ENCODE measurements around the gene RAB8B. TPM values are rescaled to one million over a fixed set of nuclear protein-coding genes. Genes with fewer than 3 reads are reported as not detected.

RAB8B gene
- total RNA-seq, 1 experiment from 2014 or later = 33.8 TPM

GRCh38 chr15:63157118-63157843 lies 32.1 kb upstream of the RAB8B start, which contains the start of gene RPS27L:
RPS27L (minus strand) TSS chr15:63157477; CDS start chr15:63157405, 72 bp downstream.
- no peak within 1 kb of the TSS for H2AFZ ChIP-seq (ENCODE audit: low read length)
- no peak within 1 kb of the TSS for H3K56ac ChIP-seq (ENCODE audit: insufficient read length, low read depth, low read length)
- H3K9me3 ChIP-seq (ENCODE audit: control insufficient read depth, low read depth, low read length) = no peaks in the 10 kb centered on the region
- no peaks in the 10 kb centered on the region for H3K27me3 Mint-ChIP-seq (ENCODE audit: low read depth)
- H3K27ac Mint-ChIP-seq = peak within 1 kb of the TSS; percentile 89 to 98 (median 96)
- no peak within 1 kb of the TSS for H2BK15ac ChIP-seq (ENCODE audit: low read depth, low read length)
- H3K9me3 Mint-ChIP-seq = no peaks in the 10 kb centered on the region
- no peak within 1 kb of the TSS for H2BK5ac ChIP-seq (ENCODE audit: insufficient read length, low read length)
- no peaks in the 10 kb centered on the region for H3K79me1 ChIP-seq (ENCODE audit: insufficient read depth, low read depth, low read length, poor library complexity, severe bottlenecking)
- H2BK120ac ChIP-seq (ENCODE audit: low read depth, low read length, poor library complexity, severe bottlenecking) = no peak within 1 kb of the TSS
- H4K91ac ChIP-seq (ENCODE audit: insufficient read length, low read depth, low read length) = no peak within 1 kb of the TSS
- H3T11ph ChIP-seq (ENCODE audit: low read length) = no peak within 1 kb of the TSS
- H3K4me1 Mint-ChIP-seq = peaks cover 8 to 12% of the 10 kb centered on the region in 2 experiments
- no peak within 1 kb of the TSS for H2BK20ac ChIP-seq (ENCODE audit: low read depth, low read length, poor library complexity, severe bottlenecking)
- peak within 1 kb of the TSS; percentile 95 for H3K4me2 ChIP-seq (ENCODE audit: insufficient read depth, insufficient read length, low read length)
- no peaks in the 10 kb centered on the region for H3K27me3 ChIP-seq (ENCODE audit: insufficient read depth, low read length)
- peak within 1 kb of the TSS; percentile 72 for H3K9ac ChIP-seq (ENCODE audit: extremely low read depth, insufficient read length, low read length)
- H2BK12ac ChIP-seq (ENCODE audit: insufficient read length, low read depth, low read length) = no peak within 1 kb of the TSS
- H3K14ac ChIP-seq (ENCODE audit: insufficient read depth, low read length) = peak within 1 kb of the TSS; percentile 96
- peak; percentile 95 for DNase-seq
- no peak for TF ChIP-seq CTCF (conservative IDR thresholded peaks at IDR 0.05)
- no peak within 1 kb of the TSS for H3K23ac ChIP-seq (ENCODE audit: insufficient read length, low read depth, low read length)
- no peak within 1 kb of the TSS for H3K4ac ChIP-seq (ENCODE audit: low read depth, low read length)
- no peaks in the 10 kb centered on the region for H3K4me1 ChIP-seq (ENCODE audit: insufficient read depth, low read length)
- H3K18ac ChIP-seq (ENCODE audit: insufficient read length, low read depth, low read length) = peak within 1 kb of the TSS; percentile 92
- H3K79me2 ChIP-seq (ENCODE audit: insufficient read depth, low read length) = no peaks in the 10 kb centered on the region
- H3K36me3 Mint-ChIP-seq (ENCODE audit: insufficient read depth in 1 of 3, low read depth in 3 of 3) = peaks cover 0 to 21% (median 21%) of the 10 kb centered on the region in 3 experiments; a peak in 5 of 7 replicates
- H3K27ac ChIP-seq (ENCODE audit: insufficient read length, low read depth, low read length) = peak within 1 kb of the TSS; percentile 26
- peaks cover 5% of the 10 kb centered on the region for H3K23me2 ChIP-seq (ENCODE audit: insufficient read length, low read depth, low read length, poor library complexity, severe bottlenecking)
- peak within 1 kb of the TSS; percentile 96 to 98 for H3K4me3 Mint-ChIP-seq
- no peak within 1 kb of the TSS for H2AK5ac ChIP-seq (ENCODE audit: insufficient read length, low read length)
- no peak within 1 kb of the TSS for H4K5ac ChIP-seq (ENCODE audit: insufficient read length, low read depth, low read length)
- no peak within 1 kb of the TSS for H4K8ac ChIP-seq (replicated peaks; ENCODE audit: insufficient read length, low read depth, low read length)
- no CpG with 5 or more reads among the region's 60 CpGs for WGBS (ENCODE audit: extremely low coverage, insufficient read length, low lambda C conversion rate)
- no peaks in the 10 kb centered on the region for H4K20me1 ChIP-seq (ENCODE audit: control insufficient read depth, insufficient read depth, insufficient read length)

All from H9 (cell line).